ENCODE measurements around the gene SS18L1. TPM values are rescaled to one million over a fixed set of nuclear protein-coding genes. Genes with fewer than 3 reads are reported as not detected.

The SS18L1 gene
- total RNA-seq, 3 donors from 2014 or later (not counting 1 experiment from before 2014, with no cell fraction given): 19.1 to 26.0 (median 23.7) TPM

GRCh38 chr20:62137478-62138203, 5.9 kb upstream of the SS18L1 start:
- DNase-seq (no peak), ATAC-seq (no peak)
- H3K4me3 ChIP-seq (ENCODE audit: low read length): no peak overlapping the region
- intact Hi-C loops (cut with micrococcal nuclease): loop anchor here (2.0 kb wide), 2 partner anchors 15 to 127 kb away; partner anchors contain the start of gene LSM14B
- Mint-ChIP-seq H3K27ac (peak overlapping the region; percentile 47 to 76), H3K4me1 (peaks cover 44 to 49% of the 10 kb centered on the region in 2 donors), H3K4me3 (peak overlapping the region; percentile 10), H3K9me3 (no peaks in the 10 kb centered on the region), H3K36me3 (peaks cover 9% of the 10 kb centered on the region), H3K27me3 (ENCODE audit: low read depth in 2 of 2) (no peaks in the 10 kb centered on the region)
- WGBS (ENCODE audit: insufficient coverage): 96% methylated on average over 8 of the region's 8 CpGs
- TF ChIP-seq CTCF (IDR thresholded peaks at IDR 0.05): no peak
- no peaks in the 10 kb centered on the region for H3K9me3 ChIP-seq (ENCODE audit: control insufficient read depth, insufficient read depth, low read length)
- peaks cover 71% of the 10 kb centered on the region for H3K36me3 ChIP-seq (ENCODE audit: control insufficient read depth, insufficient read depth, low read length)
- no peak overlapping the region for H3K27ac ChIP-seq (ENCODE audit: low read length)
- H3K27me3 ChIP-seq (ENCODE audit: control insufficient read depth, insufficient read depth, low read length): no peaks in the 10 kb centered on the region
- peaks cover 30% of the 10 kb centered on the region for H3K4me1 ChIP-seq (ENCODE audit: control insufficient read depth, insufficient read depth, low read length)

GRCh38 chr20:62138204-62138543, 5.4 kb upstream of the SS18L1 start:
- no peak for DNase-seq

GRCh38 chr20:62138912-62139311, 4.7 kb upstream of the SS18L1 start:
- no peak overlapping the region for H3K4me3 ChIP-seq (ENCODE audit: low read length)
- Mint-ChIP-seq H3K4me3 (no peak overlapping the region), H3K36me3 (peaks cover 9% of the 10 kb centered on the region), H3K27ac (peak overlapping the region in 1 of 2 donors; percentile 76), H3K9me3 (no peaks in the 10 kb centered on the region), H3K4me1 (peaks cover 44 to 49% of the 10 kb centered on the region in 2 donors), H3K27me3 (ENCODE audit: low read depth in 2 of 2) (no peaks in the 10 kb centered on the region)
- TF ChIP-seq CTCF (IDR thresholded peaks at IDR 0.05): no peak
- H3K27me3 ChIP-seq (ENCODE audit: control insufficient read depth, insufficient read depth, low read length): no peaks in the 10 kb centered on the region
- intact Hi-C loops (cut with micrococcal nuclease): no loop called here
- DNase-seq: no peak
- no peak overlapping the region for H3K27ac ChIP-seq (ENCODE audit: low read length)
- H3K4me1 ChIP-seq (ENCODE audit: control insufficient read depth, insufficient read depth, low read length): peaks cover 19% of the 10 kb centered on the region
- no peak for ATAC-seq
- H3K36me3 ChIP-seq (ENCODE audit: control insufficient read depth, insufficient read depth, low read length): peaks cover 61% of the 10 kb centered on the region
- no peaks in the 10 kb centered on the region for H3K9me3 ChIP-seq (ENCODE audit: control insufficient read depth, insufficient read depth, low read length)
- 97% methylated on average over 10 of the region's 10 CpGs for WGBS (ENCODE audit: insufficient coverage)

More at GRCh38 chr20:62138204-62138543, 5.4 kb upstream of the SS18L1 start:
- Mint-ChIP-seq H3K9me3 (no peaks in the 10 kb centered on the region), H3K27me3 (ENCODE audit: low read depth in 2 of 2) (no peaks in the 10 kb centered on the region), H3K27ac (peak overlapping the region; percentile 47 to 76), H3K4me3 (peak overlapping the region; percentile 10), H3K4me1 (peaks cover 44 to 49% of the 10 kb centered on the region in 2 donors), H3K36me3 (peaks cover 9% of the 10 kb centered on the region)
- H3K4me3 ChIP-seq (ENCODE audit: low read length): no peak overlapping the region
- peaks cover 25% of the 10 kb centered on the region for H3K4me1 ChIP-seq (ENCODE audit: control insufficient read depth, insufficient read depth, low read length)
- no peak for TF ChIP-seq CTCF (IDR thresholded peaks at IDR 0.05)
- no peak for ATAC-seq
- H3K36me3 ChIP-seq (ENCODE audit: control insufficient read depth, insufficient read depth, low read length): peaks cover 66% of the 10 kb centered on the region
- intact Hi-C loops (cut with micrococcal nuclease): no loop called here
- H3K27me3 ChIP-seq (ENCODE audit: control insufficient read depth, insufficient read depth, low read length): no peaks in the 10 kb centered on the region
- H3K9me3 ChIP-seq (ENCODE audit: control insufficient read depth, insufficient read depth, low read length): no peaks in the 10 kb centered on the region
- WGBS (ENCODE audit: insufficient coverage): 86% methylated on average over 11 of the region's 11 CpGs
- no peak overlapping the region for H3K27ac ChIP-seq (ENCODE audit: low read length)

All from natural killer cell (primary cell).